CD4-positive, alpha-beta T cell treated with Interleukin-17A for 4 hours (primary cell): ENCODE measurements around the gene RTCB.
"Not testable (repeated sequence)": the region's sequence is repeated elsewhere in the genome, so short reads cannot be mapped to it uniquely, and the experiment has no call there.

Experiments used
- DNase-seq: peaks from one replicate; pipeline ENCODE4 v3.0.0-alpha.2; 2020; ENCODE audit warnings: mixed read lengths

The RTCB gene

DNA sequence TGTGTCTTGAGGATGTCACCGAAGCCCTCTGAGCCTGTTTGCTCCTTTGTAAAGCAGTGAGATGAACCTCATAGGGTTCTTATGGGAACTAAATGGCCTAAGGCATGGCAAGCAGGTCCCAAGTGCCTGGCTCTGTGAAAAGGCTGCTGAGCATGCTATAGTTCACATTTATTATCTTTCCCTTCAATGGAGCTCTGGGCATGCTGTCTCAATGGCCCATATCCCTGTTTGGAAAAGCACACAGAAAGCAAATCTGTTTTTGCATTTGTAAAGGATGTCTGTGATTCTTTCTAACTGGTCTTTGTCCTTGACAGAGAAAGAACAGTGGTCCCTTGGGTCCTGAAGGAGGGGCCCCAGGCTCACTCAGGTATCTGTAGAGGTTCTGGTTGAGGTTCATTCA lies 26.4 kb downstream of the RTCB start:
- no peak for DNase-seq

DNA sequence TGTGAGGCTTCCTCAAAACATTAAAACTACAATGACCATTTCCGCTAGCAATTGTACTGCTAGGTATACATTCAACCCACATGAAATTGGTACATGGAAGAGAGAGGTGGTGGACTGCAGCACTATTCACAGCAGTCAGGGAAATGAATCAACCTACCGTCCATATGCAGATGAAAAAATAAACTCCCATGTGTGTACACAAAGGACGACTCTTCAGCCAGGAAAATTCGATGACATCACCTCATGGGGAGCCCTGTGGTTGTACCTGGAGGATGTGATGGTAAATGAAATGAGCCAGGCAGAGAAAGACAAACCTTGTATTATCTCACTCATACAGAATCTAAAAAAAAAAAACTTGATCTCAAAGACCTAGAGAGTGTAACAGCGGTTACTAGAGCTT lies 31.1 kb downstream of the RTCB start:
- no peak for DNase-seq

- DNase-seq, result no peak
Observed at GRCh38 chr22:32378707-32379272, 33.3 kb downstream of the RTCB start.

DNA sequence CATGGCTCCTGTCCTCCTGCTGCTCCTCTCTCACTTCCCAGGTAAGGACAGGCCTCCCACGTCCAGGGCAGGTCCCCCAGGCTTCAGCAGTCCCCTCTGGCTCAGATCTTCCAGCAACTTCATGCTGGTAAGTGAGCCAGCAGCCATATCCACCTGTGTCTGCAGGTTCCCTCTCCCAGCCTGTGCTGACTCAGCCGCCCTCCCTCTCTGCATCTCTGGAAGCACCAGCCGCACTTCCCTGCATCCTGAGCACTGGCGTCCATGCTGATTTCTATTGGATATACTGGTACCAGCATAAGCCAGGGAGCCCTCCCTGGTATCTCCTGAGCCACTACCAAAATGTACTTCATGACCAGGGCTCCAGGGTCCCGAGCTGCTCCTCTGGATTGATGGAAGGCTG lies 35.4 kb downstream of the RTCB start:
- DNase-seq, result no peak

- no peak for DNase-seq
Observed at GRCh38 chr22:32375678-32376450, 36.2 kb downstream of the RTCB start.

GRCh38 chr22:32364210-32364609 lies 47.8 kb downstream of the RTCB start:
- DNase-seq, result no peak

DNA sequence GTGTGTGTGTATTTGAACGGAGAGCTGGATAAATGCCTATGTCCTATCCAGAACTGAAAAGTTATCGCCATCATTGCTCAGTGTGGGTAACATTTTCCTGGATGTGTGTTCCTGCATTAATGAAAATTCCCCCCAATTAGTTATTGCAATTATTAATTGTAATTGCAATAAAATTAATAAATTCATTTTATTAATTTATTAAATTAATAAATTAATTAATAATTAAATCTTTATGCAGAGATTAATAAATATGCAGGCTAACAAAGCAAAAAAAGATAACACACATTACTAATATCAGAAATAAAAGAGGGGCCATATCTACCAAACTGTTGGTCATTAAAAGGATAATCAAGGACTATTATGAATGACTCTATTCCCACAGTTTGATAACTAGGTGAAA lies 50.8 kb downstream of the RTCB start:
- DNase-seq, result no peak

DNA sequence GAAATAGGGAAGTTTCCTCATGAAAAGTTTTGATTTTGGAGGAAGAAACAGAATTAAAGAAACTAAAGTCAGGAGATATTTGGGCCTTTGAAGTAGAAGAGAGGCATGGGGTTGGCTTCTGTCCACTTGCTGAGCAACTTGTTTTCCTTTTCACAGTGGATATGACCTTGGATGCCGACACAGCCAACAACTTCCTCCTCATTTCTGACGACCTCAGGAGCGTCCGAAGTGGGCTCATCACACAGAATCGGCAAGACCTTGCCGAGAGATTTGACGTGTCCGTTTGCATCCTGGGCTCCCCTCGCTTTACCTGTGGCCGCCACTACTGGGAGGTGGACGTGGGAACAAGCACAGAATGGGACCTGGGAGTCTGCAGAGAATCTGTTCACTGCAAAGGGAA lies 52.0 kb downstream of the RTCB start:
- DNase-seq, result not testable (repeated sequence)

- not testable (repeated sequence) for DNase-seq
Observed at GRCh38 chr22:32357567-32357966, 54.5 kb downstream of the RTCB start, which contains the start of gene RFPL3. TSS of gene RFPL3 (plus strand) at chr22:32357867. CDS start at chr22:32358072, 205 bp downstream.

DNA sequence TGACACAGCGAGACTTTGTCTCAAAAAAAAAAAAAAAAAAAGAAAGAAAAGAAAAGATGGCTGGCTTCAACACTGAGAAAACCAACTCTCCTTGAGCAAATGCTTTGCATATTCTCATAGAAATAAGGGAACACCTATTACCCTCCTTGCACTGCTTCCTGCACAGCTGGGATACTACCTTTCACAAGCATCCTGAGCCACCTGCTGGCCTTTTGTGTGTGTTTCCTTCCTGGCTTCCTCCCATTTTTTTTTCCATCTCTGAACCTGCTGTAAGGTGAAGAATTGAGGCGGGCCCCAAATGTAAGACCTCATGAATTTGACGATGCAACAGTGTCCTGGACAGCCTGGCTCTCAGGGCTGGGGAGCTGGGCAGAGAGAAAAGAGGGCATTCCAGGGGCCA lies 56.3 kb downstream of the RTCB start:
- DNase-seq, result peak; percentile 14

DNA sequence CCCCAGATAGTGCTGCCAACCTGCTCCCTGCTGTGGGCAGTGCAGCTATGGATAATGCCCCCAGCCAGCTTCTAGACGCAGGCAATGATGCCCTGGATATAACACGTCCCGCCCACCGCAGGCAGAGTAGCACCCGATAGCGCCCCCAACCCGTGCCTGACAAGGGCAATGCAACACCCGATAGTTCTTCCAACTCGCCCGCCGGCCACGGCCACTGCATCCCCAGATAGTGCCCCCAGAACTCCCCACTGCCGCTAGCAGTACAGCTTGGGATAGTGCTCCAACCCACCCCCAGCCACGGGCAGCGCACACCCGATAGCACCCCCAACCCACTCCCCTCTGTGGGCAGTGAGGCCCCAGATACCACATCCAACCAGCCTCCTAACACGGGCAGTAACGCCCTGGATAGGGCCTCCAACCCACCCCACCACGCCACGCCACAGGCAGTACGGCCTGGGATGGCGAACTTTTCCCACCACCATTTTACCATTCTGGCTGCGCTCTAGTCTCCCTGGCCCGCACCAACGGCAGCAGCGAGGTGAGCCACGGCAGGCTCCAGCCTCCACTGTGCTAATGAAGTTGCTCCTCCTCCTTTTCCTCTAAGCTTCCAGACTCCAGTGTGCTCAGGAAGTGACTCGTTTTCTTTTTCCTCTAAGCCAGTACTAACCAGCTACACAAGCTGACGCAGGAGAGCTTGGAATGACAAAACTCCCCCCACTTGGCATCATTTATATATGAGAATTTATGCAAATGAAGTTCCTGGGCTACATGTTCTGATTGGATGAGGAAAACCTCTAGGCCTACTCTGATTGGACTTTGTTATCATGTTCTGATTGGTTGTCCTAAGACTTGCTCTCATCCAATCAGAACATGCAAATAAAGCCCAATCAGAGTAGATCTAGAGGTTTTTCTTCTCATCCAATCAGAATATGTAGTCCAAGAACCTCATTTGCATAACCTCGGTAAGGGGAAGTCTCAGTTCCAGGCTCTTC lies 57.4 kb downstream of the RTCB start:
- no peak for DNase-seq

GRCh38 chr22:32353840-32354239 lies 58.2 kb downstream of the RTCB start:
- DNase-seq, result no peak

DNA sequence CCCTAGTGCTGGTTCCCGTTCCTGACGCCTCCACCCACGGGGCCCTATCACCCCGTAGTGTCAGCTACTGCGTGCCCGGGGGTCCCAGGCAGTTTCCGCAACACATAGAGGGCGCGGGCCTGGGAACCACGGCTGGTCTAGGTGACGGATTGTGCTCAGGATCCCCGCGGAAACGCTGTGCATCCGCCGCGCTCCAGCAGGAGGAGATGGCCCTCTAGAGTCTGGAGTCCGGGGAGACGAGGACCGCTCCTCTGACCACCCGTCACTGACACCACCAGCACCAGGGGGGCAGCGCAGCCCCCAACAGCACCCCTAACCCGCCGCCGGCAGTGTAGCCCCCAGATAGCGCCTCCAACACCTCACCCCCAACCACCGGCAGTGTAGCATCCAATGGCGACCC lies 58.8 kb downstream of the RTCB start:
- no peak for DNase-seq

GRCh38 chr22:32352681-32353080 lies 59.4 kb downstream of the RTCB start:
- DNase-seq, result no peak

DNA sequence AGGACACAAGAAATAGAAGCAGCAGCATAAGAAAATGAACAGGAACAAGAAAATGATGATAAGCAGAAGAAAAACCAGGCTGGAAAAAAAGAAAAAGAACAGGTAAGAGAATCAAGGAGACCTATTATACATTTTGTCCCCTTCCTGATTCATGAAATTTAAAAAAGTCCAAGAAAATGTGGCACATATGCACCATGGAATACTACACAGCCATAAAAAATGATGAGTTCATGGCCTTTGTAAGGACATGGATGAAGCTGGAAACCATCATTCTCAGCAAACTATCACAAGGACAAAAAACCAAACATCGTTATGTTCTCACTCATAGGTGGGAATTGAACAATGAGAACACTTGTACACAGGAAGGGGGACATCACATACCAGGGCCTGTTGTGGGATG lies 60.2 kb downstream of the RTCB start:
- not testable (repeated sequence) for DNase-seq

DNA sequence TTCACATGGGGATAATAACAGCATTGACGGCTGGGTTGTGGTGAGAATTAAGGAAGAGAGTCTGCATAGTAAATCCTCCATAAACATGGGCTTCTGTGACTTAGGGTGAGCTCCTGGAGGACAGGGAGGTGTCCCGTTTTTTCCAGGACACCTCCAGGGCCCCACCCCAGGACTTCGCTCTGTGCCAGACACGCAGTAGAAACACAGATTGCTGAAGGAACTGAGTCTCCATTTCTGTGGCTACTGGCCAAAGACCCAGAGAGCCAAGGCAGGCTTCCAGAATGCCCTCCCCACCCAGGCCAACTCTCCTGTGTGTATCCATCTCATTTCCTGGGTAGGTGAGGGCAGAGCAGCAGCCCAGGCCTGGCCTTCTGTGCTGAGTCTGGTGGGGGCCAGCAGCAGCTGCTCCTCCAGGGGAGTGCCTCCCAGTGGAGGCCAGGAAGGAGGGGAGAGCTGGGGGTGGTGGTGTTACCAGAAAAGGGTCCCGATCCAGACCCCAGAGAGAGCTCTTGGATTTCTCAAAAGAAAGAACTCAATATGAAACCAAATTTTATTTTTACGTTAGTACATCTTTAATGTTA lies 63.9 kb downstream of the RTCB start:
- no peak for DNase-seq

DNA sequence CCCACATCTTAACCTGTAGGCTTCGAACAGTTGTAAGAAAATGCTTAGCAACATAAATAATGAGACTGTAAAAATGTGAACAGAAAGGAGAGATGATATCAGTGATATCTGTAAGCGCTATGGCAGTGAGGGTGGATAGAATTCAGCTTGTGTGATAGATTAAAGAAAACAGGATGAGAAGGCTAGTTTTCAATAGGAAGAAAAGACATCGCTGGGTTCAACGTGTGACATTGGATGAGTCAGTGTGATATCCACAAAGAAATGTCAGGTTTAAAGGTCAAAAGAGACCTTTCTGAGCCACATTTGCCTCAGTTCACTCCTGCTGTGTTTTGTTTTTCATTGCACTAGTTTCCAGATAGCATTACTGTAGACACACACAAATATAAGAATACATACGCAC lies 68.1 kb downstream of the RTCB start:
- DNase-seq, result no peak

- no peak for DNase-seq
Observed at GRCh38 chr22:32342977-32343376, 69.1 kb downstream of the RTCB start.

DNA sequence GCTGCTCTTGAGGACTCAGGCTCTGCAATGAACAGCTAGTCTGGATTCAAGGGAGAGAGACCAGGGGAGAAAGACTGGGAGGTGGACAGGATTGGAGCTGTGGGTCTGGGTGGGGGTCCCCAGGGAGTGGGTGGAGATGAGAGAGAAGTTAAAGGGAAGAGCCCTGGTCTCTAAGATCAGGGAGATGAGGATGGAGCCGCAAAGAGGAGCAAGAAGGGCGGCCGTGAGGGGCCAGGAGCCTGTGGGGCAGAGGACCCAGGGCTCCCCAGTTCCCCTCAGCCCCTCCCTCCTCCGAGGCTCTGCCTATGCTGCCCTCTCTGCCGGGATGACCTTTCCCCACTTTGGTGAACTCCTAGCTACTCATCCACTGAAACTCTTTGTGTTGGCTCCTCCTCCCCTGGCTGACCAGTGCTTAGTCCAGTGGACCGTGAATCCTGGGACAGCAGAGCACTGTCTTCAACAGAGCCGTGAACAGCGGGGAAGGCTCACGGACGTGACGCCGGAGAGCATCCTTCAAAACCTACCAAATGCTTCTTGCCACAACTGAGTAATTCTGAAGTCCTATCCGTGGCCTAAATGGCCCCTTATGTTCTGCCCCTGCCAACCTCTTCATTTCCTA lies 70.8 kb downstream of the RTCB start:
- DNase-seq, result no peak

DNA sequence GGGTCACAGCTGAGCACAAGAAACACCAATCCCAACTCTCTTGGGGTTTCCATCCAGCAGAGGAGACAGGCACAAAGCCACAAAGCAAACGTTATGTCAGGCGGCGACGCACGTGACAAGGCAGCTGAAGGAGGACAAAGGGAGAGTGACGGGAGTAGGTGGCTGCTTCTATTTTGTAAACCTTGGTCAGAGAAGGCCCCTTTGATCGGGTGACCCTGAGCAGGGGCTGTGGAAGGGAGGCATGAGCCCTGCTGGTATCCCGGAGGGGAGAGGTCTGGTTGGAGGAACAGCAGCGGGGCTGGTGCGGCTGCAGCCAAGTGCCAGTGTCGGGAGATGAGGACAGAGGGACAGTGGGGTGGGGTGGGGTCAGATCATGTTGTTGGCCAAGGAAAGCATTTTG lies 71.6 kb downstream of the RTCB start:
- DNase-seq, result no peak

GRCh38 chr22:32339190-32340012 lies 72.6 kb downstream of the RTCB start:
- DNase-seq, result no peak

DNA sequence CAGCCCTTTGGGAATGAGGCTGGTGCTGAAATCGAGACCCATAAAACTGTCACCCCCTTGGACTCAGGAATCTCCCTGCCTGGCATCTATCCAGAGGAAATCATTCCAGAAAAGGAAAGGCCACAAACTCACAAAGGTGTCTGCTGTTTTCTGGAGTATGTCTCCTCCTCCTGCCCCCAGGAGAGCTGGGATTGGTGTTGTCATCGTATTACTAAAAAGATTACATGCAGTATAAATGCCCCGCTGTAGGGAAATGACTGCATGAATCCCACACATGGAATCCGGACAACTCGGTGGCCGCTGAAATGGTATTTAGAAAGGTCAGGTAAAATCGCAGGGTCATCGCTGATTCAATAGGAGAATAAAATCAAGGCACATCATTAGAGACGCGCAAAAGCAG lies 73.3 kb downstream of the RTCB start:
- no peak for DNase-seq
